GM12878 (cell line): ENCODE data around the gene BTBD1. TPM values are rescaled to one million over a fixed set of nuclear protein-coding genes. Genes with fewer than 3 reads are reported as not detected.

Source experiments
- ATAC-seq: fragments of 200-7000 bp; cut with Tn5 transposase; 3 replicates; pipeline ENCODE4 v1.9.1; 2020; ENCODE audit warnings: mild to moderate bottlenecking, moderate library complexity
- Bru-seq: library from RNA; stranded (reverse); fragments of 400-500 nt; gene quantifications from one replicate; lab custom pipeline; 2021; lab: Mats Ljungman, UMichigan
- BruChase-seq, 2 experiments: library from RNA; stranded (reverse); fragments of 400-500 nt; gene quantifications; one replicate each; lab custom pipeline; 2021; lab: Mats Ljungman, UMichigan
- BruUV-seq: library from RNA; stranded (reverse); fragments of 400-500 nt; replicated peaks from 2 replicates; lab custom pipeline; 2021; lab: Mats Ljungman, UMichigan
- CTCF ChIA-PET: fragments of 300-600 bp; sonication (Branson Sonifier 250); formaldehyde crosslinking; extraction: SDS; loops from one replicate; lab custom pipeline; 2021; ENCODE audit warnings: inconsistent platforms; lab: Yijun Ruan, JAX
- POLR2A ChIA-PET: fragments of 350-600 bp; formaldehyde crosslinking; extraction: SDS; loops from one replicate; lab custom pipeline; 2021; ENCODE audit warnings: inconsistent platforms; lab: Charles Lee
- RAD21 ChIA-PET: fragments of 300-600 bp; sonication (Branson Sonifier 250); formaldehyde crosslinking; loops from one replicate; lab custom pipeline; 2023; ENCODE audit warnings: antibody characterized with exemption; ENCODE audit not compliant: unreplicated experiment; lab: Charles Lee
- SMC1A ChIA-PET: fragments of 300-600 bp; sonication (Branson Sonifier 250); formaldehyde crosslinking; loops from one replicate; lab custom pipeline; 2023; ENCODE audit not compliant: unreplicated experiment, uncharacterized antibody; lab: Charles Lee
- DNase-seq: peaks from one replicate; pipeline ENCODE4 v3.0.0-alpha.2; 2011; ENCODE audit warnings: low read depth, low spot score
- FAIRE-seq: peaks from 3 replicates; lab custom pipeline; 2011; peaks lifted over from hg19 to GRCh38; lab: Jason Lieb, UNC
- H2AFZ ChIP-seq: 2 replicates; pipeline ENCODE4 v1.6.0; 2011; ENCODE audit warnings: low read depth, low read length, control low read depth; ENCODE audit not compliant: control insufficient read depth
- H3K27ac ChIP-seq: 2 replicates; pipeline ENCODE4 v1.5.1; 2011; ENCODE audit warnings: control low read depth; ENCODE audit not compliant: control insufficient read depth, insufficient read depth
- H3K27me3 ChIP-seq, 2 experiments: replicated peaks in 1 of 2; 2 replicates each; pipeline versions ENCODE4 v1.6.0 to v1.6.1; 2011; ENCODE audit warnings: low read length in 1 of 2; ENCODE audit not compliant: control insufficient read depth in 2 of 2, insufficient read depth in 2 of 2
- H3K36me3 ChIP-seq, 2 experiments: 2 replicates each; pipeline ENCODE4 v1.5.1; 2011; ENCODE audit warnings: low read length in 1 of 2; ENCODE audit not compliant: control insufficient read depth in 2 of 2, insufficient read depth in 2 of 2
- H3K4me1 ChIP-seq: 2 replicates; pipeline ENCODE4 v1.6.1; 2011; ENCODE audit warnings: mild to moderate bottlenecking, low read length, moderate library complexity, mixed read lengths; ENCODE audit not compliant: control insufficient read depth, insufficient read depth
- H3K4me2 ChIP-seq: 2 replicates; pipeline ENCODE4 v1.6.0; 2011; ENCODE audit warnings: control low read depth; ENCODE audit not compliant: control insufficient read depth, insufficient read depth
- H3K4me3 ChIP-seq: fragments of 200-600 bp; sonication (generic); 2 replicates; pipeline ENCODE4 v1.5.1; 2016
- H3K79me2 ChIP-seq: 2 replicates; pipeline ENCODE4 v1.6.0; 2011; ENCODE audit warnings: low read length; ENCODE audit not compliant: control insufficient read depth, insufficient read depth
- H3K9ac ChIP-seq: 2 replicates; pipeline ENCODE4 v1.8.0; 2011; ENCODE audit warnings: low read length, control low read depth, mixed read lengths; ENCODE audit not compliant: control insufficient read depth, insufficient read depth
- H3K9me3 ChIP-seq: replicated peaks from 3 replicates; pipeline ENCODE4 v1.5.1; 2011; ENCODE audit warnings: mild to moderate bottlenecking, low read length; ENCODE audit not compliant: control insufficient read depth, insufficient read depth
- H4K20me1 ChIP-seq: 2 replicates; pipeline ENCODE4 v1.6.0; 2011; ENCODE audit not compliant: control insufficient read depth, insufficient read depth
- ASH2L ChIP-seq: fragments of 300-600, 200-600 bp; sonication (generic); IDR thresholded peaks from 2 replicates; pipeline ENCODE4 v1.6.1; 2017; ENCODE audit warnings: low read depth, mild to moderate bottlenecking, borderline replicate concordance
- CREM ChIP-seq: IDR thresholded peaks from 2 replicates; pipeline ENCODE4 v1.6.1; 2014; ENCODE audit warnings: antibody characterized with exemption, low read depth
- E2F4 ChIP-seq: IDR thresholded peaks from 2 replicates; pipeline ENCODE4 v1.6.1; 2012; ENCODE audit warnings: low read depth, low read length, improper control_type of control experiment
- MEF2B ChIP-seq: fragments of 450-650 bp; IDR thresholded peaks from 2 replicates; pipeline ENCODE4 v1.6.1; 2018; ENCODE audit warnings: mild to moderate bottlenecking, moderate library complexity; ENCODE audit not compliant: partially characterized antibody, poor library complexity, severe bottlenecking
- PAX5 ChIP-seq: IDR thresholded peaks from 2 replicates; pipeline ENCODE4 v1.6.1; 2011; ENCODE audit warnings: low read depth, low read length, borderline replicate concordance
- RELA ChIP-seq: fragments of 450-650 bp; IDR thresholded peaks from 2 replicates; pipeline ENCODE4 v1.8.0; 2014; ENCODE audit warnings: borderline replicate concordance; ENCODE audit not compliant: partially characterized antibody
- RUNX3 ChIP-seq: IDR thresholded peaks from 2 replicates; pipeline ENCODE4 v1.6.1; 2012; ENCODE audit warnings: low read length, inconsistent platforms
- YY1 ChIP-seq: IDR thresholded peaks from 2 replicates; pipeline ENCODE4 v1.6.1; 2011; ENCODE audit warnings: low read depth, mild to moderate bottlenecking, low read length
- ZNF274 ChIP-seq: IDR thresholded peaks from one replicate; pipeline ENCODE4 v1.8.0; 2011; ENCODE audit not compliant: insufficient read length, insufficient read depth
- ZNF687 ChIP-seq: fragments of 450-650 bp; IDR thresholded peaks from 2 replicates; pipeline ENCODE4 v1.6.1; 2017; ENCODE audit warnings: mild to moderate bottlenecking, moderate library complexity
- WGBS: methylation state at CpG from one replicate; pipeline ENCODE4 v1.1.6; 2016; ENCODE audit warnings: low lambda C conversion rate; ENCODE audit not compliant: insufficient replicate concordance, insufficient coverage; ENCODE audit errors: missing lambda C conversion rate; 5-methylcytosine and 5-hydroxymethylcytosine counted together
- in situ Hi-C: fragments of 300-500 bp; cut with MboI; formaldehyde crosslinking; loops from 9 replicates; pipeline ENCODE4 v1.14.3; 2018; ENCODE audit warnings: mixed read lengths
- intact Hi-C: fragments of 100-400 bp; cut with micrococcal nuclease; formaldehyde crosslinking; loops from one replicate; pipeline ENCODE4 v1.14.2; 2022; ENCODE audit not compliant: unreplicated experiment
- long read RNA-seq, 2 experiments: library from polyadenylated mRNA; unstranded; transcript quantifications; one replicate each; pipeline ENCODE4 v2.0.0, GENCODE V29; 2019 to 2020
- polyA minus RNA-seq, 3 experiments: library from RNA; depleted of rRNA, polyadenylated mRNA; stranded (reverse); fragments of >200 nt; gene quantifications; 2 replicates each; pipeline ENCODE4 v1.2.3, GENCODE V29; 2011
- polyA plus RNA-seq, 11 experiments: library from polyadenylated mRNA; depleted of rRNA in 4 of 11; unstranded in 6 of 11; stranded (reverse) in 5 of 11; fragments of >200 nt; fragmentation: Nextera tagmentation in 4 of 11; fragmentation: Illumina TruSeq in 1 of 11; extraction: Ambion mirVana in 4 of 11; extraction: Trizol in 1 of 11; gene quantifications; 1 replicate in 1 of 11; 2 replicates in 10 of 11; pipeline versions ENCODE4 v1.2.1 to v1.2.3, GENCODE V29; 2011 to 2016; ENCODE audit warnings: inconsistent platforms in 2 of 11, missing spikeins in 2 of 11, low read depth in 1 of 11
- total RNA-seq, 4 experiments: library from RNA; depleted of rRNA in 3 of 4; stranded (reverse); fragments of >200 nt in 3 of 4; fragmentation: Illumina TruSeq in 1 of 4; extraction: Trizol in 1 of 4; gene quantifications; 2 replicates each; pipeline versions ENCODE4 v1.2.1 to v1.2.3, GENCODE V29; 2013 to 2021

The BTBD1 gene
- total RNA-seq (2013; cell fraction: nucleolus; rRNA removed): 81.8 and 91.0 TPM in 2 replicates
- total RNA-seq (2014; rRNA removed) (90.4 and 92.4 TPM in 2 replicates), total RNA-seq (2014; rRNA removed; fragmentation: Illumina TruSeq; extraction: Trizol) (75.4 and 76.9 TPM in 2 replicates), total RNA-seq (2021) (62.0 and 70.8 TPM in 2 replicates), polyA plus RNA-seq (2011; rRNA removed) (89.6 and 133 TPM in 2 replicates), polyA plus RNA-seq (2014; fragmentation: Illumina TruSeq; extraction: Trizol) (77.0 and 87.6 TPM in 2 replicates), polyA plus RNA-seq (2014; fragmentation: Nextera tagmentation; extraction: Ambion mirVana) (10 to 100 TPM; 17.5 to 38.9 TPM), polyA plus RNA-seq (2014; rRNA removed) (54.1 and 57.1 TPM in 2 replicates), polyA plus RNA-seq (2016; fragmentation: Nextera tagmentation; extraction: Ambion mirVana) (10 to 100 TPM; 73.0 to 73.1 TPM), polyA minus RNA-seq (2011; rRNA and poly(A)+ RNA removed) (60.2 and 93.3 TPM in 2 replicates), Bru-seq, nascent RNA (percentile 94 among the genes with signal in this experiment), BruChase-seq, experiment 1, labeled RNA remaining after a 6-hour chase (percentile 93 among the genes with signal in this experiment), BruChase-seq, experiment 2, labeled RNA remaining after a 2-hour chase (percentile 87 among the genes with signal in this experiment)
- 24.3 TPM for polyA plus RNA-seq (2011; ENCODE audit: low read depth)
- 40.1 and 43.1 TPM in 2 replicates for polyA plus RNA-seq (2011; cell fraction: cytosol; rRNA removed)
- 33.3 and 35.5 TPM in 2 replicates for polyA plus RNA-seq (2011; cell fraction: nucleus; rRNA removed)
- 43.7 and 47.7 TPM in 2 replicates for polyA plus RNA-seq (2012)
- polyA minus RNA-seq (2011; cell fraction: cytosol; rRNA and poly(A)+ RNA removed): 41.0 and 48.2 TPM in 2 replicates
- 28.3 and 41.4 TPM in 2 replicates for polyA minus RNA-seq (2011; cell fraction: nucleus; rRNA and poly(A)+ RNA removed)
- long read RNA-seq, experiment 1, transcript BTBD1-201 (8 exons, 3,297 nt): major isoform, 24 of 31 reads
- long read RNA-seq, experiment 1, partial matches to known transcripts: 4 of 31 reads
- long read RNA-seq, experiment 1, other reads (novel, unspliced or antisense): 3 of 31 reads
- long read RNA-seq, experiment 2, partial matches to known transcripts: 5 of 13 reads
- long read RNA-seq, experiment 2, other reads (novel, unspliced or antisense): 6 of 13 reads

- BruUV-seq: no TSS peak
- ChIA-PET POLR2A (interaction anchor here (0.6 to 1.8 kb wide), 5 partner anchors 10 to 139 kb away, joined by 3 to 8 read pairs (median 4); no protein-coding TSS in a partner anchor), RAD21 (interaction anchor here (0.8 to 1.4 kb wide), 3 partner anchors 27 to 138 kb away, joined by 3 read pairs; no protein-coding TSS in a partner anchor), CTCF (interaction anchor here (0.7 to 2.0 kb wide), 3 partner anchors 10 to 141 kb away, joined by 3 to 9 read pairs (median 3); partner anchors contain the start of gene C15orf40), SMC1A (no interaction called here)
- Histone ChIP-seq H3K9ac (peak within 1 kb of the TSS; percentile 94), H3K27me3 (no peaks in the 10 kb centered on the region), H3K4me2 (peak within 1 kb of the TSS; percentile 96), H3K27ac (peak within 1 kb of the TSS; percentile 93), H2AFZ (peak within 1 kb of the TSS; percentile 88), H3K36me3 (no peaks in the 10 kb centered on the region), H4K20me1 (peaks cover 4% of the 10 kb centered on the region; the same call in 1 of the 2 replicates), H3K9me3 (no peaks in the 10 kb centered on the region; the same call in 2 of the 3 replicates), H3K4me1 (peaks cover 21% of the 10 kb centered on the region), H3K79me2 (peaks cover 55% of the 10 kb centered on the region), H3K4me3 (peak within 1 kb of the TSS; percentile 96)
- WGBS: 1% methylated on average over 73 of the region's 90 CpGs
- in situ Hi-C loops (no loop called here), intact Hi-C loops (loop anchor here (2.0 to 5.0 kb wide), 3 partner anchors 55 to 525 kb away; partner anchors contain the start of genes C15orf40 and RPS17)
- ATAC-seq (peak; percentile 88), DNase-seq (peak; percentile 60), FAIRE-seq (no peak)
- TF ChIP-seq PAX5 (no peak), MEF2B (no peak), ASH2L (no peak), RUNX3 (peak; percentile 62), ZNF687 (peak; percentile 86), E2F4 (0 out of 2 replicates have a peak, but pooled peaks have one; percentile 39), RELA (peak; percentile 50), ZNF274 (no peak), CREM (0 out of 2 replicates have a peak, but pooled peaks have one; percentile 33), YY1 (peak; percentile 85)
Observed at GRCh38 chr15:83066734-83067637, at the start of gene BTBD1. TSS of gene BTBD1 (minus strand) at chr15:83067252. CDS start at chr15:83067151, 101 bp downstream.
